Measurements from ENCODE around the gene PLCL1.
"Not testable (repeated sequence)": the region's sequence is repeated elsewhere in the genome, so short reads cannot be mapped to it uniquely, and the experiment has no call there.

PLCL1 gene

DNA sequence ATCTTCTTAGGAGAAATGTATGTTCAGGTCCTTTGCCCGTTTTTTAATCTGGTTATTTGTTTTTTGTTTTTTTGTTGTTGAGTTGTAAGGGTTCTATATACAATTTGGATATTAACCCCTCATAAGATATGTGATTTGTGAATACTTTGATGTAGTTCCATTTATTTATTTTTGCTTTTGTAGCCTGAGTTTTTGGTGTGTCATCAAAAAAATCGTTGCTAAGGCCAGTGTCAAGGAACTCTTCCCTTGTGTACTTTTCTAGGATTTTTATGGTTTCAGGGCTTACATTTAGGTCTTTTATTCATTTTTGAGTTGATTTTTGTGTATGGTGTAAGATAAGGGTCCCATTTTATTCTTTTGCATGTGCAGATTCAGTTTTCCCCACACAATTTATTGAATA lies 372.6 kb downstream of the PLCL1 start:
- DNase-seq (ENCODE audit: low read depth in 3 of 3) = no peak

DNA sequence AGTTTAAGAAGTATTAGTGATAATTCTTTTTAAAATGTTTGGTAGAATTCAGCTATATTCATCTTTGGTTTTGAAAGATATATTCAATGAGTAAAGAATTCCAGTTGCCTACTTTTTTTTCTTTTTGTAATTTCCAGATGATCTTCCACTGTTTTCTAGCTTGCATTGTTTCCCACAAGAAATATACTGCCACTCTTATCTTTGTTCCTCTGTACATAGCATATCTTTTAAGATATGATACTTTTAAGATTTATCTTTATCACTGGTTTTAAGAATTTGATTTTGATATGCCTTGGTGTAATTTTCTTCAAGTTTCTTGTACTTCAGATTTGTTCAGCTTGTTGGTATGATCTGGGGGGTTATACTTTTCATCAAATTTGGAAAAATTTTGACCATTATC lies 374.4 kb downstream of the PLCL1 start:
- no peak for DNase-seq (ENCODE audit: low read depth in 3 of 3)

DNA sequence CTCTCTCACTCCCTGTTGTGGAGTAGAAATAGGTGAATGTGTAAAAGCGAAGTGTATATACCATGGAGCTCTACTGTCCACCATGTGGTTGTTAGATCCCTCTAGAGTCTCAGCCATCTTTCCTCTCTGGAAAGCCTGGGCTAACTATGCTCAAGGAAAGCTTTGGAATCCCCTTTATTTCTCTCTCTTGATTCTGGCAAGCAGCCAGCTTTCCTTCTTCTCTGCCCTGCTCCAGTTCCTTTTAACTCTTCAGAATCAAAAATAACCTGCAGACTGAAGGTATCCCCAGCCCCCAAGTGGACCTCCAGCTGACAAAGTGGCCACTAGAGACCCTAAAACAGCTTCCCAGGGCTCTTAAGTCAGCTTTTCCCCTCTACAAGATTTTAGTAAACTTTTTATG lies 381.9 kb downstream of the PLCL1 start:
- no peak for DNase-seq (ENCODE audit: low read depth in 3 of 3)

DNA sequence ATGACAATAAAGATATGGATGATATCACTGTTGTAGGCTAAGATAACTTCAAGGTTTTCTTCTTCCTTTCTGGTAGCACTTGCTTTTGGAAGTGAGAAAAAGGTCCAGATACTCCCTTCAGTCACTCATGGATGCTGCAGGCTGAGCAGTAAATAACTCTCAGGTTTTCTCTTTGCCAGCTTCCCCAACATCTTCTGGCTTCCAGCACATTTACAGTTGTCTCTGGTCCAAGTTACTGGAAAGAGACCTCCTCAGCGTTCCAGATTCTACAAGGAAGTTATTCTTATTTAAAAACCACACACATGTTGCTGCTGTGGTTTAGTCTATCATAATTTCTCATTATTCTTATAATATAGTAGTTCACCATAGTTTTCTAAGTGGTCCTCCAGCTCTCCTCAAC lies 383.4 kb downstream of the PLCL1 start:
- no peak for DNase-seq (ENCODE audit: low read depth in 3 of 3)

DNA sequence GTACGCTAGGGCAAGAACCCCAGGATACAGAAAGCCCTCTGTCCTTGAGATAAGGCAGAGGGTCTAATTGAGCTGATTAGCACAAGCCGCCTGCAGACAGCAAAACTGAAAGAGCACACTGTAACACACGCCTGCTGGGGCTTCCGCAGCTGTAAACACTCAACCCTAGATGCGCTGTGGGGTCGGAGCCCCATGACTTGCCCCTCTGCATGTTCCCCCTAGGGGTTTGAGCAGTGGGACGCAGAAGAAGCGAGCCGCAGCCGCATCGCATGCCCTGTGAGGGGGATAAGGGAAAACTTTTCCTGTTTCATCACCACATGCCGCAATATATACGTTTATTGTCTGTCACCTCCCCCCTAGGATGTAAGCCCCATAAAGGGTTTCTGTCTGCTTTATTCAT lies 384.6 kb downstream of the PLCL1 start:
- DNase-seq (ENCODE audit: low read depth in 3 of 3) = no peak

DNA sequence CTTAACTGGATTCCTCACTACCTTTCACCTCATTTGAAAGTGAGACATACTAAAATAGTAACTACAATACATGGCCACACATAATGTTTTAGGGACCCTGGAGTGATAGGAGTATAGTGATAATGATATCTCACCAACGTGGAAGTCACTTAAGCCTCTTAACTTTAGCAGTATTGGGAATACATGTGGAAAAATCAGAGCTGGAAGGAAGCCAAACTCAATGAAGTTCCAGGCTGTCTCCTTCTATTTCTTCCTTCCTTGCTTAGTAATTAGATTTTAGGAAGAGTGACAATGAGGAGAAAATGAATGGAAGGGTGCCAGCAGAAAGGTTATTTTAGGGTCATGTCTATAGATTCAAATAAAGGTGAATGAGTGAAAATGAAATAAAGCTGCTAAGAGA lies 387.3 kb downstream of the PLCL1 start:
- no peak for DNase-seq (ENCODE audit: low read depth in 3 of 3)

DNA sequence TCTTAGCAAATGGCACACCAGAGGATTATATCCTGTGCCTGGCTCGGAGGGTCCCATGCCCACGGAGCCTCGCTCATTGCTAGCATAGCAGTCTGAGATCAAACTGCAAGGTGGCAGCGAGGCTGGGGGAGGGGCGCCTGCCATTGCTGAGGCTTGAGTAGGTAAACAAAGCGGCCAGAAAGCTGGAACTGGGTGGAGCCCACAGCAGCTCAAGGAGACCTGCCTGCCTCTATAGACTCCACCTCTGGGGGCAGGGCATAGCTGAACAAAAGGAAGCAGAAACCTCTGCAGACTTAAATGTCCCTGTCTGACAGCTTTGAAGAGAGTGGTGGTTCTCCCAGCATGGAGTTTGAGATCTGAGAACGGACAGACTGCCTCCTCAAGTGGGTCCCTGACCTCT lies 392.2 kb downstream of the PLCL1 start:
- DNase-seq (ENCODE audit: low read depth in 3 of 3) = not testable (repeated sequence)

Data from stimulated activated CD4-positive, alpha-beta T cell treated with anti-CD3 and anti-CD28 coated beads, TNF-alpha, amount 100 ng/mL, for 48 hours (primary cell).